GM19463 (cell line): ENCODE data around the gene ADORA2A.
"Not testable (repeated sequence)": the region's sequence is repeated elsewhere in the genome, so short reads cannot be mapped to it uniquely, and the experiment has no call there.

Source experiments
- ATAC-seq: cut with Tn5 transposase; IDR thresholded peaks from one replicate; pipeline ENCODE4 v1.9.1; 2021; ENCODE audit warnings: mild to moderate bottlenecking, moderate library complexity; ENCODE audit not compliant: unreplicated experiment

The ADORA2A gene

GRCh38 chr22:24482998-24483397 is 55.6 kb downstream of the ADORA2A start:
- no peak for ATAC-seq

DNA sequence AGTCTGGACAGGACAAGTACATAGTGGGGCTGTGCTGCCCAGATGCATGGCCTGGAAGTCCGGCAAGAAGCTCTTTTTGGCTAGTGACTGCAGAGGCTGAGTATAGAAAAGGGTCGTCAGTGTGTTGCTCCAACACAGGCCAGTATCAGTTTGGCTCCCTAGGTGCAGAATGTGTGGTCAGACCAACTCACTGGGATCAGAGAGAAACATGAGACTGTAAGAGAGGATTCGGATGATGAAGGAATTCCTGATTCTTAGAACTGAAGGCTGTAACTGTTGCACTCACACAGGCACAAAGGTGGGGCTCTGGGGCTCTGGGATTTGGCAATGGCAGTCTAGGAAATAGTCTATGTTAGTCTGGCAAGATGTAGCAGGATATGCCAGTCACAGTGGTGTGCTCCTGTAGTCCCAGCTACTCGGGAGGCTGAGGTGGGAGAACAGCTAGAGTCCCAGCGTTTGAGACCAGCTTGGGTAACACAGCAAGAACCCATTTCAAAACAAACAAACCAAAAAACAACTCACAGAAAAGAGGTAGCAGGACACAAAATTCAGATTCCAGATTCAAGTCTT is 56.7 kb downstream of the ADORA2A start:
- no peak for ATAC-seq

DNA sequence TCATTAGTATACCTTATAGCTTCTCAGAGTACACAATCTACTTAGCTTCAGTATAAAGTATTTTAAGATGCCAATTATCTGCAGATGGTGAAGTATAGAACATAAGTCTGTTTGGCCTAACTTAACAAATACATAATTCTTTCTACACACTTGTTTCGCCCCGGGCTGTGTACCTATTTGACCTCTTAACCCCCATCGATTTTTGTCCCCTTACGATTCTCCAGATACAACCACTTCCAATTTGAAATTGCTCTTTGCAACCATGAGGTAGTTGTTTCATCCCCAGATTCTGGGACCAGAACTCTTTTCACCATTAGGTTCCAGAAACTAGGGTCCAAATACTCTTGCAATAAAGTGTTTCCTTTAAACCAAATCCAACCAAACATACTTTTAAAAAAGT is 57.8 kb downstream of the ADORA2A start:
- no peak for ATAC-seq

DNA sequence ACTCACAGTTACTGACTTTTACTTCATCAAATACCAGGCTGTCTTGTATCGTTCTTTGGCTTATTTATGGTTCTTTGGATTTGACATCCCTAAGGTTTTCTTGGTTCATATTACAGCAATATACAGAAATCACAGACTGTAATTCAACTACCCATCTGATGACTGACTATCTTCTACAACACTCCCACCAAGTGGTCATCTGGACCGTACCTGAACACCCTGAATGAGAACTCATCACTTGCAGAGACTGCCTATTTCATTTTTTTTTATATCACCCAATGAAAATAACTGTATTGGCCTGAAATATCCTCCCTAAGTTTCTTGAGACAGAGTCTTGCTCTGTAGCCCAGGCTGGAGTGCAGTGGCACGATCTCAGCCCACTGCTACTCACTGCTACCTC is 58.2 kb downstream of the ADORA2A start:
- ATAC-seq = no peak

DNA sequence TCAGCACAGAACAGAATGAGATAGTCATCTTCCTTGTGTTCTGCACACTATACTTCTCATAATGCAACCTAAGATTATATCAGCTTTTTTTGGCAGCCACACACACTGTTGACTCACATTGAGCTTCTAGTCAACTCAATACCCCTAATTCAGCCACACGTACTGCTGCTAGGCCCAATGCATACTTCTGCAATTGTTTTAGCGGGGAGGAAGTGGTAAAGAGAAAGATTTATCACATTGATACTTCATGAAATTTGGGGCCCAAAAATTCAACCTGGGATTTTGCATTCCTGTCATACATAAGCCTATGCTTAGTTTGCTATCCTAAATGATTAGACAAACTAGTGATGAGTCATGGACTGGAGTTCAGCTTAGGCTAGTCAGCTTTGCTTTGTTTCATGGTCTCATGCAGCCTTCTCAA is 59.1 kb downstream of the ADORA2A start:
- no peak for ATAC-seq

DNA sequence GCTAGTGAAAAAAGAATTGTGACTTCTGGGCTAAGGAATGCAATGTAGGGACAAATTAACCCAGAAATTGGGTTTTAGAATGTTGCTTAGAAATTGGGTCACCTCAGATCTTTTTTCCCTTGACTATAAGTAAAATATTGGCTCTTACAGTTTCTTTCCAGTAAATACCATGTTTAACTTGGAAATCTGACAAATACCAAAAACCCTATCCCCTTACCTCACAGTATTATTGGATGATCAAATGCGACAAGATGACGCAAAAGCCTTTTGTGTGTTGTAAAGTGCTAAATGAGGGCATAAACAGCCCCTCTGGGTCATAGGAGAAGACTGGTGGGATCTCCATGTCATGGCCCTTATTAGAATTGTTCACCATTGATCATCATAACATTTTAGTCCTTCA is 61.6 kb downstream of the ADORA2A start:
- ATAC-seq = no peak

- not testable (repeated sequence) for ATAC-seq
These were observed 62.0 kb downstream of the ADORA2A start for GRCh38 chr22:24489434-24489833.
